Keratinocyte (primary cell): Measurements from ENCODE around the gene MTFP1.

Experiments used
- EZH2 ChIP-seq: IDR thresholded peaks from one replicate; pipeline ENCODE4 v1.6.1; 2012; ENCODE audit warnings: inconsistent platforms, mild to moderate bottlenecking, low read length, moderate library complexity
- TF ChIP-seq, protein P1 (sequence below), 3 experiments: IDR thresholded peaks in 1 of 3; conservative IDR thresholded peaks in 1 of 3; optimal IDR thresholded peaks in 1 of 3; 2 replicates in 2 of 3; 3 replicates in 1 of 3; pipeline versions ENCODE3 to v1.5.1; 2011; ENCODE audit warnings: low read length in 3 of 3, mild to moderate bottlenecking in 3 of 3, moderate library complexity in 2 of 3, control low read depth in 1 of 3, inconsistent platforms in 1 of 3; ENCODE audit not compliant: insufficient read depth in 2 of 3; ENCODE audit errors: extremely low read depth in 1 of 3

DNA sequence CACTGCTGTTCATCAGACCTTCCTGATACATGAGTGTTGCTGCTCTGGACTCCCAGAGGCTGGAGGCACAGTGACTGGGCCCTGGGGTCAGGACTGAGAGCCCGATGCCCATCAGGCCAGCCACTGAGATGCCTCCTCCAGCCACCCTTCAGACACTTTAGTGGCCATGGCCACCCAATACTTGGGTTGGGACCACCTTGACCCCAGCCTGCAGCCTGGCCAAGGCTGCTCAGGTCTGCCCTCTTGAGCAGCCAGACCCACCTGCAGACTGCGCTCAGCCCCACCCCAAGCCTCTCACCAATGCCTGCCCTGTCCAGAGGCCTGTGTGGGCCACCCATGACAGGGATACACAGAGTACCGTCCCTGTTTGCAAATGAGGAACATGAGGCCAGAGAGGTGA lies 42.5 kb upstream of the MTFP1 start:
- TF ChIP-seq EZH2 = no peak
- TF ChIP-seq, protein P1, sequence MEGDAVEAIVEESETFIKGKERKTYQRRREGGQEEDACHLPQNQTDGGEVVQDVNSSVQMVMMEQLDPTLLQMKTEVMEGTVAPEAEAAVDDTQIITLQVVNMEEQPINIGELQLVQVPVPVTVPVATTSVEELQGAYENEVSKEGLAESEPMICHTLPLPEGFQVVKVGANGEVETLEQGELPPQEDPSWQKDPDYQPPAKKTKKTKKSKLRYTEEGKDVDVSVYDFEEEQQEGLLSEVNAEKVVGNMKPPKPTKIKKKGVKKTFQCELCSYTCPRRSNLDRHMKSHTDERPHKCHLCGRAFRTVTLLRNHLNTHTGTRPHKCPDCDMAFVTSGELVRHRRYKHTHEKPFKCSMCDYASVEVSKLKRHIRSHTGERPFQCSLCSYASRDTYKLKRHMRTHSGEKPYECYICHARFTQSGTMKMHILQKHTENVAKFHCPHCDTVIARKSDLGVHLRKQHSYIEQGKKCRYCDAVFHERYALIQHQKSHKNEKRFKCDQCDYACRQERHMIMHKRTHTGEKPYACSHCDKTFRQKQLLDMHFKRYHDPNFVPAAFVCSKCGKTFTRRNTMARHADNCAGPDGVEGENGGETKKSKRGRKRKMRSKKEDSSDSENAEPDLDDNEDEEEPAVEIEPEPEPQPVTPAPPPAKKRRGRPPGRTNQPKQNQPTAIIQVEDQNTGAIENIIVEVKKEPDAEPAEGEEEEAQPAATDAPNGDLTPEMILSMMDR (optimal IDR thresholded peaks at IDR 0.05 in 1 of 3, IDR thresholded peaks at IDR 0.05 in 1 of 3, conservative IDR thresholded peaks at IDR 0.05 in 1 of 3; ENCODE audit: extremely low read depth in 1 of 3, insufficient read depth in 2 of 3, low read length in 3 of 3) = no peak
